A549 (cell line): ENCODE measurements around the gene TCTN2.

Experiments used
- POLR2A ChIP-seq: IDR thresholded peaks from 2 replicates; pipeline ENCODE4 v1.6.1; 2012; ENCODE audit warnings: mild to moderate bottlenecking, low read length
- RCOR1 ChIP-seq: fragments of 150-350 bp; IDR thresholded peaks from 2 replicates; pipeline ENCODE4 v1.6.1; 2014; ENCODE audit warnings: antibody characterized with exemption, low read length, low read depth
- ZFP36 ChIP-seq: fragments of 450-650 bp; IDR thresholded peaks from 2 replicates; pipeline ENCODE4 v1.6.1; 2014; ENCODE audit warnings: borderline replicate concordance; ENCODE audit not compliant: partially characterized antibody
- TF ChIP-seq, protein P1 (sequence below): fragments of >200 bp; sonication (Bioruptor Twin); formaldehyde crosslinking; IDR thresholded peaks from 3 replicates; pipeline ENCODE4 v1.5.1; 2016

GRCh38 chr12:123683964-123684363, 13.1 kb downstream of the TCTN2 start:
- no peak for TF ChIP-seq ZFP36
- TF ChIP-seq, protein P1, sequence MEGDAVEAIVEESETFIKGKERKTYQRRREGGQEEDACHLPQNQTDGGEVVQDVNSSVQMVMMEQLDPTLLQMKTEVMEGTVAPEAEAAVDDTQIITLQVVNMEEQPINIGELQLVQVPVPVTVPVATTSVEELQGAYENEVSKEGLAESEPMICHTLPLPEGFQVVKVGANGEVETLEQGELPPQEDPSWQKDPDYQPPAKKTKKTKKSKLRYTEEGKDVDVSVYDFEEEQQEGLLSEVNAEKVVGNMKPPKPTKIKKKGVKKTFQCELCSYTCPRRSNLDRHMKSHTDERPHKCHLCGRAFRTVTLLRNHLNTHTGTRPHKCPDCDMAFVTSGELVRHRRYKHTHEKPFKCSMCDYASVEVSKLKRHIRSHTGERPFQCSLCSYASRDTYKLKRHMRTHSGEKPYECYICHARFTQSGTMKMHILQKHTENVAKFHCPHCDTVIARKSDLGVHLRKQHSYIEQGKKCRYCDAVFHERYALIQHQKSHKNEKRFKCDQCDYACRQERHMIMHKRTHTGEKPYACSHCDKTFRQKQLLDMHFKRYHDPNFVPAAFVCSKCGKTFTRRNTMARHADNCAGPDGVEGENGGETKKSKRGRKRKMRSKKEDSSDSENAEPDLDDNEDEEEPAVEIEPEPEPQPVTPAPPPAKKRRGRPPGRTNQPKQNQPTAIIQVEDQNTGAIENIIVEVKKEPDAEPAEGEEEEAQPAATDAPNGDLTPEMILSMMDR = no peak
- no peak for TF ChIP-seq RCOR1
- no peak for TF ChIP-seq POLR2A
